HUES64 (cell line): ENCODE data around the gene MAK.

ENCODE experiments used
- H3K27ac ChIP-seq: 2 replicates; pipeline ENCODE4 v1.7.0; 2013; ENCODE audit warnings: low read depth, low read length, inconsistent platforms
- H3K27me3 ChIP-seq: 2 replicates; pipeline ENCODE4 v1.6.1; 2013; ENCODE audit warnings: mild to moderate bottlenecking, low read length; ENCODE audit not compliant: insufficient read depth
- H3K36me3 ChIP-seq: 2 replicates; pipeline ENCODE4 v1.6.1; 2013; ENCODE audit warnings: mild to moderate bottlenecking, low read length; ENCODE audit not compliant: insufficient read depth
- H3K4me1 ChIP-seq: 2 replicates; pipeline ENCODE4 v1.6.1; 2013; ENCODE audit warnings: mild to moderate bottlenecking, low read length, moderate library complexity; ENCODE audit not compliant: insufficient read depth
- H3K4me3 ChIP-seq: 2 replicates; pipeline ENCODE4 v1.5.1; 2013; ENCODE audit warnings: mild to moderate bottlenecking, low read length, moderate library complexity
- H3K9ac ChIP-seq: 2 replicates; pipeline ENCODE4 v1.6.1; 2013; ENCODE audit warnings: mild to moderate bottlenecking, low read depth, low read length
- H3K9me3 ChIP-seq: 2 replicates; pipeline ENCODE4 v1.6.1; 2013; ENCODE audit warnings: low read depth, low read length; ENCODE audit not compliant: insufficient read depth
- WGBS: fragments of 150-250, 120-280 bp; methylation state at CpG from one replicate; pipeline ENCODE4 v1.1.7; 2013; ENCODE audit warnings: missing lambda C conversion rate; 5-methylcytosine and 5-hydroxymethylcytosine counted together

The MAK gene

GRCh38 chr6:10852361-10852960 is 14.1 kb upstream of the MAK start:
- no peak overlapping the region for H3K9ac ChIP-seq
- H3K4me3 ChIP-seq, result no peak overlapping the region
- no peaks in the 10 kb centered on the region for H3K4me1 ChIP-seq
- H3K27ac ChIP-seq, result no peak overlapping the region
- H3K36me3 ChIP-seq, result no peaks in the 10 kb centered on the region
- 94% methylated on average over 11 of the region's 11 CpGs for WGBS
- H3K27me3 ChIP-seq, result no peaks in the 10 kb centered on the region
- peaks cover 7% of the 10 kb centered on the region; the same call in 1 of the 2 replicates for H3K9me3 ChIP-seq

- Histone ChIP-seq H3K27me3 (no peaks in the 10 kb centered on the region), H3K27ac (no peak overlapping the region), H3K4me3 (no peak overlapping the region), H3K9me3 (peaks cover 7% of the 10 kb centered on the region; the same call in 1 of the 2 replicates), H3K9ac (no peak overlapping the region), H3K36me3 (no peaks in the 10 kb centered on the region), H3K4me1 (no peaks in the 10 kb centered on the region)
- WGBS, result 87% methylated on average over 6 of the region's 7 CpGs
Observed at GRCh38 chr6:10850728-10851127, 12.4 kb upstream of the MAK start.

- Histone ChIP-seq H3K27me3 (no peaks in the 10 kb centered on the region), H3K4me1 (no peaks in the 10 kb centered on the region)
Observed at GRCh38 chr6:10849901-10850300, 11.6 kb upstream of the MAK start.

GRCh38 chr6:10847684-10848083 is 9.3 kb upstream of the MAK start:
- Histone ChIP-seq H3K4me3 (no peak overlapping the region), H3K27me3 (no peaks in the 10 kb centered on the region), H3K27ac (no peak overlapping the region), H3K9me3 (no peaks in the 10 kb centered on the region), H3K36me3 (no peaks in the 10 kb centered on the region), H3K9ac (no peak overlapping the region), H3K4me1 (no peaks in the 10 kb centered on the region)
- WGBS, result 84% methylated on average over 3 of the region's 3 CpGs

More at GRCh38 chr6:10849901-10850300, 11.6 kb upstream of the MAK start:
- H3K9me3 ChIP-seq, result peaks cover 7% of the 10 kb centered on the region; the same call in 1 of the 2 replicates
- no peak overlapping the region for H3K4me3 ChIP-seq
- WGBS, result 84% methylated on average over 4 of the region's 4 CpGs
- no peak overlapping the region for H3K27ac ChIP-seq
- no peaks in the 10 kb centered on the region for H3K36me3 ChIP-seq
- no peak overlapping the region for H3K9ac ChIP-seq

GRCh38 chr6:10843554-10843953 is 5.2 kb upstream of the MAK start:
- H3K4me1 ChIP-seq, result no peaks in the 10 kb centered on the region
- no peaks in the 10 kb centered on the region for H3K36me3 ChIP-seq
- H3K4me3 ChIP-seq, result no peak overlapping the region
- no peak overlapping the region for H3K27ac ChIP-seq
- H3K9ac ChIP-seq, result no peak overlapping the region
- H3K27me3 ChIP-seq, result peaks cover 4% of the 10 kb centered on the region; the same call in 1 of the 2 replicates
- no peaks in the 10 kb centered on the region for H3K9me3 ChIP-seq

- Histone ChIP-seq H3K4me3 (peak overlapping the region; percentile 68), H3K9ac (no peak overlapping the region; the same call in 1 of the 2 replicates), H3K4me1 (peaks cover 10% of the 10 kb centered on the region; the same call in 1 of the 2 replicates), H3K9me3 (no peaks in the 10 kb centered on the region; the same call in 1 of the 2 replicates), H3K27me3 (peaks cover 22% of the 10 kb centered on the region), H3K27ac (no peak overlapping the region), H3K36me3 (no peaks in the 10 kb centered on the region)
- 73% methylated on average over 8 of the region's 8 CpGs for WGBS
Observed at GRCh38 chr6:10838794-10839333, 525 bp upstream of the MAK start.

- Histone ChIP-seq H3K27me3 (peaks cover 22% of the 10 kb centered on the region), H3K27ac (peak overlapping the region; percentile 63)
- under 1% methylated on average over 22 of the region's 22 CpGs for WGBS
Observed at GRCh38 chr6:10837622-10837994, 731 bp downstream of the MAK start.

GRCh38 chr6:10837009-10837621 is 1.2 kb downstream of the MAK start:
- Histone ChIP-seq H3K27me3 (peaks cover 22% of the 10 kb centered on the region), H3K36me3 (no peaks in the 10 kb centered on the region), H3K4me1 (peaks cover 10% of the 10 kb centered on the region; the same call in 1 of the 2 replicates)

More at GRCh38 chr6:10837622-10837994, 731 bp downstream of the MAK start:
- no peaks in the 10 kb centered on the region for H3K36me3 ChIP-seq
- H3K4me3 ChIP-seq, result peak overlapping the region; percentile 68
- peaks cover 10% of the 10 kb centered on the region; the same call in 1 of the 2 replicates for H3K4me1 ChIP-seq
- H3K9me3 ChIP-seq, result no peaks in the 10 kb centered on the region; the same call in 1 of the 2 replicates
- H3K9ac ChIP-seq, result peak overlapping the region; percentile 69

GRCh38 chr6:10834823-10835222 is 3.5 kb downstream of the MAK start:
- Histone ChIP-seq H3K27ac (no peak overlapping the region), H3K4me1 (peaks cover 10% of the 10 kb centered on the region; the same call in 1 of the 2 replicates), H3K9me3 (no peaks in the 10 kb centered on the region; the same call in 1 of the 2 replicates), H3K36me3 (no peaks in the 10 kb centered on the region), H3K4me3 (no peak overlapping the region), H3K9ac (no peak overlapping the region), H3K27me3 (peaks cover 17% of the 10 kb centered on the region)
- WGBS, result 88% methylated on average over 11 of the region's 11 CpGs

More at GRCh38 chr6:10837009-10837621, 1.2 kb downstream of the MAK start:
- Histone ChIP-seq H3K9ac (peak overlapping the region; percentile 69; the same call in 1 of the 2 replicates), H3K27ac (no peak overlapping the region), H3K9me3 (no peaks in the 10 kb centered on the region; the same call in 1 of the 2 replicates), H3K4me3 (peak overlapping the region; percentile 68)
- 1% methylated on average over 16 of the region's 20 CpGs for WGBS

GRCh38 chr6:10831609-10832008 is 6.7 kb downstream of the MAK start:
- Histone ChIP-seq H3K27ac (no peak overlapping the region), H3K9me3 (no peaks in the 10 kb centered on the region; the same call in 1 of the 2 replicates), H3K4me1 (peaks cover 5% of the 10 kb centered on the region; the same call in 1 of the 2 replicates), H3K9ac (no peak overlapping the region), H3K36me3 (peaks cover 3% of the 10 kb centered on the region; the same call in 1 of the 2 replicates), H3K4me3 (no peak overlapping the region), H3K27me3 (peaks cover 12% of the 10 kb centered on the region)
- WGBS, result 87% methylated on average over 2 of the region's 2 CpGs

GRCh38 chr6:10824819-10825218 is 13.5 kb downstream of the MAK start:
- no peaks in the 10 kb centered on the region for H3K9me3 ChIP-seq
- H3K27ac ChIP-seq, result no peak overlapping the region
- peaks cover 3% of the 10 kb centered on the region; the same call in 1 of the 2 replicates for H3K36me3 ChIP-seq
- WGBS, result 91% methylated on average over 6 of the region's 6 CpGs
- no peaks in the 10 kb centered on the region for H3K4me1 ChIP-seq
- no peak overlapping the region for H3K4me3 ChIP-seq
- no peak overlapping the region for H3K9ac ChIP-seq
- H3K27me3 ChIP-seq, result no peaks in the 10 kb centered on the region
